PC-9 (cell line): ENCODE measurements around the gene C2orf76. TPM values are rescaled to one million over a fixed set of nuclear protein-coding genes. Genes with fewer than 3 reads are reported as not detected.

Source experiments
- BruUV-seq: library from RNA; stranded (reverse); fragments of 400-500 nt; replicated peaks from 2 replicates; lab custom pipeline; 2021; lab: Mats Ljungman, UMichigan
- CTCF ChIA-PET: fragments of 300-600 bp; sonication (Branson Sonifier 250); formaldehyde crosslinking; loops from one replicate; lab custom pipeline; 2022; ENCODE audit warnings: antibody characterized with exemption; lab: Charles Lee
- POLR2A ChIA-PET: fragments of 300-600 bp; sonication (Branson Sonifier 250); formaldehyde crosslinking; loops from one replicate; lab custom pipeline; 2022; ENCODE audit warnings: antibody characterized with exemption; ENCODE audit not compliant: unreplicated experiment; lab: Charles Lee
- DNase-seq, 2 experiments: peaks; one replicate each; pipeline versions ENCODE4 v3.0.0 to v3.0.0-alpha.2; 2015 to 2022; ENCODE audit warnings: mixed read lengths in 1 of 2
- H2AFZ ChIP-seq: fragments of 200-600 bp; sonication (generic); 2 replicates; pipeline ENCODE4 v1.8.1; 2017; ENCODE audit warnings: antibody characterized with exemption
- H3F3A ChIP-seq: fragments of 200-600 bp; sonication (generic); 2 replicates; pipeline ENCODE4 v1.8.1; 2017; ENCODE audit warnings: antibody characterized with exemption, mild to moderate bottlenecking, low read depth; ENCODE audit not compliant: insufficient read depth
- H3K27ac ChIP-seq: fragments of 200-600 bp; sonication (generic); 2 replicates; pipeline ENCODE4 v1.6.1; 2016; ENCODE audit warnings: mixed run types
- H3K27me3 ChIP-seq: fragments of 200-600 bp; sonication (generic); 2 replicates; pipeline ENCODE4 v1.6.1; 2016; ENCODE audit warnings: low read depth, mixed run types; ENCODE audit not compliant: insufficient read depth
- H3K36me3 ChIP-seq: fragments of 200-600 bp; sonication (generic); 2 replicates; pipeline ENCODE4 v1.6.1; 2016; ENCODE audit warnings: low read depth, mixed run types
- H3K4me1 ChIP-seq: fragments of 200-600 bp; sonication (generic); replicated peaks from 2 replicates; pipeline ENCODE4 v1.6.1; 2016; ENCODE audit warnings: mixed run types; ENCODE audit not compliant: insufficient read depth
- H3K4me2 ChIP-seq: fragments of 200-600 bp; sonication (generic); 2 replicates; pipeline ENCODE4 v1.6.1; 2017; ENCODE audit warnings: mixed run types
- H3K4me3 ChIP-seq: fragments of 200-600 bp; sonication (generic); 2 replicates; pipeline ENCODE4 v1.6.1; 2016; ENCODE audit warnings: mixed run types
- H3K79me2 ChIP-seq: fragments of 200-600 bp; sonication (generic); 2 replicates; pipeline ENCODE4 v1.6.1; 2017; ENCODE audit warnings: low read depth, mixed run types
- H3K9me2 ChIP-seq: fragments of 200-600 bp; sonication (generic); 2 replicates; pipeline ENCODE4 v1.8.1; 2017; ENCODE audit warnings: mild to moderate bottlenecking; ENCODE audit not compliant: insufficient read depth
- H3K9me3 ChIP-seq: fragments of 200-600 bp; sonication (generic); 2 replicates; pipeline ENCODE4 v1.8.1; 2016; ENCODE audit warnings: low read depth; ENCODE audit not compliant: insufficient read depth
- H4K20me1 ChIP-seq: fragments of 200-600 bp; sonication (generic); 2 replicates; pipeline ENCODE4 v1.8.1; 2017; ENCODE audit not compliant: insufficient read depth
- CTCF ChIP-seq: fragments of 200-600 bp; sonication (generic); conservative IDR thresholded peaks from 2 replicates; pipeline ENCODE4 v1.6.1; 2017; ENCODE audit warnings: mixed run types, antibody characterized with exemption, mild to moderate bottlenecking, moderate library complexity
- EZH2 ChIP-seq: fragments of 200-600 bp; sonication (generic); IDR thresholded peaks from 2 replicates; pipeline ENCODE4 v1.8.0; 2017; ENCODE audit warnings: antibody characterized with exemption, low read depth
- intact Hi-C: fragments of 100-400 bp; cut with micrococcal nuclease; formaldehyde crosslinking; loops from one replicate; pipeline ENCODE4 v1.10.0; 2022; ENCODE audit not compliant: unreplicated experiment
- total RNA-seq: library from RNA; stranded (reverse); gene quantifications from 2 replicates; pipeline ENCODE4 v1.2.3, GENCODE V29; 2021

The C2orf76 gene
- total RNA-seq, 1 experiment from 2014 or later: 11.5 TPM

- Histone ChIP-seq H3K27me3 (no peaks in the 10 kb centered on the region), H3K27ac (no peak overlapping the region), H3K9me2 (no peaks in the 10 kb centered on the region), H2AFZ (0 out of 2 replicates have a peak overlapping the region, but pooled peaks have one; percentile 18), H4K20me1 (no peaks in the 10 kb centered on the region), H3K4me3 (no peak overlapping the region), H3K36me3 (no peaks in the 10 kb centered on the region), H3K9me3 (no peaks in the 10 kb centered on the region), H3K79me2 (no peaks in the 10 kb centered on the region), H3K4me2 (peak overlapping the region; percentile 0), H3K4me1 (peaks cover 9% of the 10 kb centered on the region), H3F3A (no peaks in the 10 kb centered on the region; the same call in 1 of the 2 replicates)
- intact Hi-C loops: no loop called here
- no TSS peak for BruUV-seq
- TF ChIP-seq EZH2: no peak
- no peak for TF ChIP-seq CTCF
- DNase-seq: no peak
- ChIA-PET POLR2A (no interaction called here), CTCF (no interaction called here)
Observed at GRCh38 chr2:119323459-119323858, 43.2 kb downstream of the C2orf76 start.

- no TSS peak for BruUV-seq
- Histone ChIP-seq H4K20me1 (no peaks in the 10 kb centered on the region), H3K36me3 (no peaks in the 10 kb centered on the region), H3K4me2 (no peak overlapping the region), H3K9me3 (no peaks in the 10 kb centered on the region; the same call in 1 of the 2 replicates), H3K79me2 (no peaks in the 10 kb centered on the region), H3K9me2 (no peaks in the 10 kb centered on the region), H3K4me3 (no peak overlapping the region), H3F3A (peaks cover 17% of the 10 kb centered on the region), H2AFZ (no peak overlapping the region), H3K27ac (no peak overlapping the region), H3K27me3 (no peaks in the 10 kb centered on the region), H3K4me1 (peaks cover 39% of the 10 kb centered on the region)
- intact Hi-C loops: no loop called here
- ChIA-PET POLR2A (no interaction called here), CTCF (no interaction called here)
- no peak for TF ChIP-seq EZH2
- no peak for TF ChIP-seq CTCF
- no peak for DNase-seq
Observed at GRCh38 chr2:119319593-119319992, 47.0 kb downstream of the C2orf76 start.

GRCh38 chr2:119317554-119317953 lies 49.1 kb downstream of the C2orf76 start:
- Histone ChIP-seq H3K4me2 (no peak overlapping the region), H3K9me2 (no peaks in the 10 kb centered on the region), H3K4me1 (peaks cover 31% of the 10 kb centered on the region), H3K27me3 (no peaks in the 10 kb centered on the region), H3F3A (peaks cover 17% of the 10 kb centered on the region), H2AFZ (no peak overlapping the region), H3K36me3 (no peaks in the 10 kb centered on the region), H3K27ac (no peak overlapping the region), H3K4me3 (no peak overlapping the region), H3K79me2 (no peaks in the 10 kb centered on the region), H3K9me3 (peaks cover 6% of the 10 kb centered on the region; the same call in 1 of the 2 replicates), H4K20me1 (no peaks in the 10 kb centered on the region)
- no TSS peak for BruUV-seq
- POLR2A ChIA-PET: no interaction called here
- DNase-seq: no peak
- TF ChIP-seq EZH2 (no peak), CTCF (no peak)
- intact Hi-C loops: no loop called here
- CTCF ChIA-PET: no interaction called here
